Astrocyte (in vitro differentiated cells and primary cell): Measurements from ENCODE around the gene COL27A1.

Experiments used
- CTCF ChIP-seq: IDR thresholded peaks from 2 replicates; pipeline ENCODE4 v1.5.1; 2011; ENCODE audit warnings: low read depth, mild to moderate bottlenecking, inconsistent platforms, low read length, moderate library complexity; ENCODE audit not compliant: insufficient read depth
- EZH2 ChIP-seq: IDR thresholded peaks from 2 replicates; pipeline ENCODE4 v1.6.1; 2012; ENCODE audit warnings: mild to moderate bottlenecking, low read length, inconsistent platforms; ENCODE audit not compliant: insufficient read depth

- TF ChIP-seq CTCF (no peak), EZH2 (no peak)
These were observed 113.7 kb downstream of the COL27A1 start for GRCh38 chr9:114269023-114269422.
